Stimulated activated CD8-positive, alpha-beta memory T cell treated with anti-CD3 and anti-CD28 coated beads, Interleukin-4, amount 100 ng/mL, for 1 hour (primary cell): Measurements from ENCODE around the gene NINJ2.

ENCODE experiments used
- DNase-seq, 2 donors: peaks; one replicate each; pipeline ENCODE4 v3.0.0-alpha.2; 2020; ENCODE audit warnings: low read depth in 2 of 2, low spot score in 1 of 2

The NINJ2 gene

DNA sequence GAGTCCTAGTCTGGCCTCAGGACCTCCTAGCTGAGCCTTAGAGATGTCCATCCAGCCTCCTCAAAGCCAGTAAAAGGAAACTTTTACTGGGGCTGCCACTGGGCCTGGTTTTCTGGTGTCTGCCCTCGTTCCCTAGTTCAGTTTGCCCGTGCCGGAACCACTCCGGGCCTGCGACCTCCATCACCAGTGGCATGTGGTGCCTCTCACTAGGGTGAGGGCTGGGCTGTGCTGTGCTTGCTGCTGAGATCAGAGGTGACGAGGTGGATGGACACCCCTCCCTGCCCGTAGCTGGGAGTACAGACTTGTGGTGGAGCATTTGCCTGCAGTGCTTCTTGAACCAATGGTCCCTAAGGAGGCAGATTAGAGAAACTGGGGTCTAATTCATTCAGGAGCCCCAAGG is 127.8 kb downstream of the NINJ2 start:
- no peak for DNase-seq

DNA sequence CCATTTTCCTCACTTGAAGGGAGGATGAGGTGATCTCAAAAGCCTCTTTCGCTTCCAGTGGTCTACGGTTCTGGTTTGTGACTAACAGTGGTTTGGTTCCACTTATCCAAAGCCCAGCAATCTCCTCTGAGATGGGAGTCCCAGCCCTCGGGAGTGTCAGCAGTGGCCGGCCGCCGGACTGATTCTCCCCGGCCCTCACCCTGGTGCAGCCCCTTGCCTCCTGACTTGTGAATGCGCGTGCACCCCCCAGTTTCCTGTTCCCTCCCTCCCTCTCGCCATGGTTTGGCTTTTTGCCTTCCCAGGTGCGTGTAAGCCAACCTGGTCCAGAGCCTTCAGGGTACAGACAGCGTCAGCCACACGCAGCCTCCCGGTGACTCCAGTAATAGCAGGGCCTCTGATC is 129.0 kb downstream of the NINJ2 start:
- DNase-seq, result no peak

DNA sequence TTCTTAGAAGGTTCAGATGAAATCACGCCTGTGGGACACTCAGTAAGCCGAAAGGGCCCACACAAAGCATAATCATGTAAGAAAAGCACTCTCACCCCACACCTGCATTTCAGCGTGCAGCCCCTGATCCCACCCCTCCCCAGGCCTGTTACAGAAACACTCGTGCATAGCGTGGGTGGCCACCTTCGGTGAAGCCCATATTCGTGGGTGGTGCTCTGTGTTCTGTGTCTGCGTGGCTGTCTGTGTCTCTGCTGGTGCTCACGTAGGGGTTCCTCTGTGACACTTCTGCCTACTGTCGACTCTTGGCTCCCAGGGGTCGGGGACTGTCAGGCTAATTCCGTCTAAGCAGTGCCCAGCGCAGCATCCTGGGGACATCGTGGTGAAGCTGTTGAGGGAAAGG is 129.5 kb downstream of the NINJ2 start:
- no peak for DNase-seq

DNA sequence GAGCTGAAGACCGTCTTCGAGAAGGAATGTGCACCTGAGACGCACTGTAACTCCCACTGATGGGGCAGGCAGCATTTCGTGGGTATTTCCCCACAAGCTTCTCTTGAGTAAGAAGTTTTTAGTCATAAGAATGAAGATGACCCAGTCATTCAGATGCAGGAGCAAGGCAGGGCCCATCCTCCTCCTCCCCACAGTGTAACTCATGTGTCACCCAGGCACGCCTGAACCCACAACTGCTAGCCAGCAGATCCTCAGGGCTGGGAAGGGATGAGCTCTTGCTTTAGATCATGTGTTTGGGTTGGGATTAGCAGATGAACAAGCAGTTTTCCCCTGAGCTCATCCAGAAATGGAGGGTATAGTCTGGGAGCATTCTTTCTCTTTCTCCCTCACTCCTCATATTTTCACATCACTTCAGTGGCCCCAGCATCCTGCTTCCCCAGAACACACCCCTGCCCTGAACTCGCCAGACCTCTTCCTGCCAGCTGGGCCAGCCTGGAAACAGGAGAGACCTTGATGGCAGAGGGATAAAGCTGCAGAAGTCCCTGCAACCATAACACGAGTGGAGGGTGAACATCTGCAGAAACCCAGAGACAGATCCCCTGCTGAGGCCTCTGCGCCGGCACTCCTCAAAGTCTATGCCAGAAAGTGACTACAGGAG is 130.2 kb downstream of the NINJ2 start:
- no peak for DNase-seq

DNA sequence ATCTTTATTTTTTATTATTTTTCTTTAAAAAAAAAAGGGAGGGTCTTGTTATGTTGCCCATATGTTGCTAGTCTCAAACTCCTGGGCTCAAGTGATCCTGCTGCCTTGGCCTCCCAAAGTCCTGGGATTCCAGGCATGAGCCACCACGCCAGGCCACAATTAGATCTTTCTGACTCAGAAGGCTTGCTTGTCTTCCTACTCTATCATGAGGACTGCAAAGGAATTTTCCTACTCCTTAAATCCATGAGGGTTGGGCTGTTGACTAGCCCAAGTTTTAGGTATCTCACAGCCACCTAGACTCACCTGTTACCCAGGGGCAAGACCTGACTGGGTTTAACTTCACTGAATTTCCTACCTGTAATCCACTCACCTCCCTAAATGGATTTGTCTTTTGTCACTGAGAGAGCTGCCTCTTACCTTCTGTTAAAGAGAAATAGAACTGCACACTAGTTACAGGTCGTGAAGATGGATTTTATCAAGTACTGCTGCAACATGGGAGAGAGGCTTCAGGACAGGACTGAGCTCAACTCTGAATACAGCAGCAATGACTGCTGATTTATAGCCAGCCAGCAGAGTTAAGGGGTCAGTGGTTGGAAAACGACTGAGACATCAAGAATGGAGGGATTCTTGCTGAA is 131.2 kb downstream of the NINJ2 start:
- DNase-seq, result no peak

DNA sequence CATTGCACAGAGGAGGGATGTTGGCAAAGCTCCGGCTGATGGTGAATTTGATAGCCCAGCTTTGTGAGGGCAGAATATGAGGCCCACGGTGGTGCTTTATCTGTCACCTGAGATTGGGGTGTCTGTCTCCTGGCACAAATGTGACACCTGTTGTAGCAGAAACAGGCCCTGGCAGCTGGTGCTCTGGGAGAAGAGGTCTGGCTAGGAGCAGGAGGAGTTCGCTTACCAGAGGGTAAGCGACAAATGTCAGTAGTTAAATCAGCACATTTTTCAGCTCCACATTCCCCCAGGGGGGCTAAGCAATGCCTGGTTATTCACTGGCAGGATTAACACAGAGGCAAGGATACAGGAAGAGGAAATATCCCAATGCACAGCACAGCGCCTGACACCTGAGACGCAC is 132.4 kb downstream of the NINJ2 start:
- no peak for DNase-seq

DNA sequence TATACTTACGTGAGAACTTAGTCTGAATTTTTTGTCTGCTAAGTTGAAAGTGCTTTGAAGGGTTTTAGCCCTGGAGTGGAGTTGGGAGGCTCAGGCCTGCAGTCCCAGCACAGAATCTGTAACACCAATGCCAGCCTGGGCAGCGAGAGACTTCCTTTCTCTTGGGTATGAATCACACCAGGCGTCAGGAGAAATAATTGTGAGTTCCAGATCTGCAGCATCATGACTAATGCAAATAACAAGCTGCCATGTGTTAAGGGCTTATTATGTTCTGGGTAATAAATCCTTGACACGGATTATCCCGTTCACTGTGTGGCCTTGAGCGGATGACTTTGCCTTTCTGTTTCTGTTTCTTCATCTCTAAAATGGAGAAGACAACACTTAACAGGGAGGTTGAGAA is 132.9 kb downstream of the NINJ2 start:
- no peak for DNase-seq

DNA sequence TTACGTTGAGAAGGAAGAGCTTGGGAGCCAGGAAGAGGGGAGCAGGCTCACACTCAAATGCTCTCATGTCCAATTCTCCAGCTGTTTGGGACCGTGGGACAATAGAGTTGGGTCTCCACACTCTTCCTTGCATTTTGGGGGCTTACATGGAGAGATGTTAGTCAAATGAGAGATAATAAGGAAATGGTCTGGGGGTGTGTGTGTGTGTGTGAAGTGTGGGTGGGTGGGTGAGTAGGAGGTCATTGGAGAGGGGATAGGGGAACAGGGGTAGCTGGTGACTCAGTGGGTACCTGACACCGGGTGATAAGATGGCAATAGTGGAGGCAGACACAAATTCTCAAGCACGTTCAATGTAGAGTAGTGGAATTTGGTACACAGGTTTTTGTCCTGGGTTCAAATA is 135.5 kb downstream of the NINJ2 start:
- DNase-seq, result no peak

DNA sequence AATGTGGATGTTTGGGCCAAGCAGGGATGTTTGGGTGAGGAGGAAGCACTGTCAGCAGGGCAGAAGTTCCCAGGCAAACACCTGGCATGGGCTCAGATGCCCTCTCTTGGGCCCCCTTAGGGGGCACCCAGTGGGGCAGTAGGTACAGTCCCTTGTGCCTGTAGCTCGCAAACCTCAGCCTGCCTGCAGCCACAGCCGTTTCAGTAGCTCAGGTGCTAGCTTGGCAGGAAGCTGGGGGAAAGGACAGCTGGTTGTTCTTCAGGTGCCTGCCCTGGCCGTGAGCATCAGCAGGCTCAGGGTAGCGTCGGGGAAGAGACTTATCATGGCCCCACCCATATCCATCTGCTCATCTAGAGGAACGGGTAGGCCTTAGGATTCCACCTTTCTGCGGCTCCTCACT is 136.0 kb downstream of the NINJ2 start:
- no peak for DNase-seq

DNA sequence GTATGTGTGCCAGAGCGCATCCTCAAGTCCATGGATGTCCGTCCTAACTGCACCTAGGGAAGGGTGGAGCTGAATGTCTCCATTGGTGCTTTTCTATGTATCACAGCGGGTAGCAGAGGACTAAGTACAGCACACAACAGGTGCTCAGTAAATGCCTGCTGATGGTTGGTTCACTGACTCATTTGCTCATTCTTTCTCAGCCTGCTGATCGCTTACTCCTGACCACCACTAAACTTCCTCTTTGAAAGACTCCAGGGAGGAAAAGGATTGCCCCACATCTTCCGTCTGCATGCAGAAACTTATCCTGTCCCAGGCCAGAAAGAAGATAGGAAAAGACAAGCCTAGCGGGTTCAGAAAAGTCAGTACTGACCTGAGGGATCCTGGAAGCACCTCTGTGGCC is 137.2 kb downstream of the NINJ2 start:
- no peak for DNase-seq

DNA sequence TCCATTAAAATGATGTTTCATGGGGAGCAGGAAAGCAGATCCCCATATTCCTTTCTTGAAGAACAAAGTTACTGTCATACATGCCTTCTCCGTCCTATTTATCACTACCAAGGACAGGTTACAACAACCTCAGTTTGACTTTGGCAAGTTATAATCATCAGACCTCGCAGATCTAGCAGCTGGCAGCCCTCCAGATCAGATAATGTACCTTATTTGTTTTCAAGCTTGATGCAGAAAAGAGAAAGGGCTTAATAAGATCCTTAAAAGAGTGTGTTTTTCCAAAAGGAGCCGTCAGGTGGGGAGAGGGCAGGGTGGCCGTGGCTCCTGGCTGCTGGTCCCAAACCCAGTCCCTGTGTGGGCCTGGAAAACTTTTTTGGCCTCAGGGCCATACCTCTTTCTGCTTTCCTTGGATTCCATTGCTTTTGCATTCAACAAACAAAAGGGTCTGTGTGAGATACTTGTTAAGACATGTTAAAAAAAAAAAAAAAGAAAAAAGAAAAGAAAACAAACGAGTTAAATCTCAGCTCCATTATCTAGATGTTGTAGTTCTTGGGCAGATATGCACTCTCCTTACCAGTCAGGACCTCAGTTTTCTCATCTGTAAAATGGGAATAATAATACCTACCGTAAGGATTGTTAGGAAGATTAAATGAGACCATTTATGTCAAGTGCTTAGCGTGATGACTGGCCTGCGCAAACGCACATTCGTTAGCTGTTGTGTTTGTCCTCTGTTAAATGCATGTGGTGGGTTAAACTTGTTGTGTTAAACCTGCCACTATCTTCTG is 138.9 kb downstream of the NINJ2 start:
- DNase-seq, result no peak

DNA sequence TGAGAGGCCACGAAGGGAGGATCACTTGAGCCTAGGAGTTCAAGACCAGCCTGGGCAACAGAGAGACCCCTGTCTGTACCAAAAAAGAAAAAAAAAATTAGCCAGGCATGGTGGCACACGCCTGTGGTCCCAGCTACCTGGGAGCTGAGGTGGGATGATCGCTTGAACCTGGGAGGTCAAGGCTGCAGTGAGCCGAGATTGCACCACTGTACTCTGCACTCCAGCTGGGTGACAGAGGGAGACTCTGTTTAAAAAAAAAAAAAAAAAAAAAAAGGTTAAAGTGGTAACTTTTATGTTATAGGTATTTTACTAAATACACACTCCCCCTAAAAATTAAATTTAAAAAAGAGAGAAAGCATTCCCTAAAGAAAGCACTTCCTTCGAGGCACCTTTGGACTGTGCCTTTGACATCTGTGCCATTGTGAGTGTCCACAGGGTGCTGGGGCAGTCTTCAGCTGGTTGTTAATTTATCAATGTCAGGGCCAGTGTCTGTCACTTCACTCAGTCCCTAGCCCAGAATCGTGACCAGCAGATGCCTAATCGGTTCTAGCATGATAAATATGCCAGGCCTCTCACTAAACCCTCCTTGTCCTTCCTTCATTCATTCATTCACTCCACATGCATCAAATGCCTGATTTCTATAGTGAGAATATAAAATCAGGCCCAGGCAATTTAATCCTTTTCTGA is 140.4 kb downstream of the NINJ2 start:
- DNase-seq, result no peak

DNA sequence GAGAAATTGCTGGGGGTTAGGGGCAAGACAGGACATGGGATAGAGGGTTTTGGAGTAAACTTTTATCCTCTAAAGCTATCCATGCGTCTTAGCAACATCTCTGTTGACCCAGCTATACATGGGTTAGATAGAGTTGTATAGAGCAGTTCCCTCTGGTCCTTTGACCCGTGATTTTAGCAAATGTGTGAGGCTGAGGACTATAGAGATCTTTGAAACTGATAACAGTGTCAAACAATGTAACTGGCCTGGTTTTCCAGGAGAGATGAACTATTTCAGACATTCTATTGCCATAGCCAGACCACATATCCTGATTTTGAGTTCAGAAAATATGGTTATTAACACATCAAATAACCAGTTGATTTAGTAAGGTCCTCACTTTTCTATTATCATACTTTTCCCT is 143.1 kb downstream of the NINJ2 start:
- DNase-seq, result no peak

DNA sequence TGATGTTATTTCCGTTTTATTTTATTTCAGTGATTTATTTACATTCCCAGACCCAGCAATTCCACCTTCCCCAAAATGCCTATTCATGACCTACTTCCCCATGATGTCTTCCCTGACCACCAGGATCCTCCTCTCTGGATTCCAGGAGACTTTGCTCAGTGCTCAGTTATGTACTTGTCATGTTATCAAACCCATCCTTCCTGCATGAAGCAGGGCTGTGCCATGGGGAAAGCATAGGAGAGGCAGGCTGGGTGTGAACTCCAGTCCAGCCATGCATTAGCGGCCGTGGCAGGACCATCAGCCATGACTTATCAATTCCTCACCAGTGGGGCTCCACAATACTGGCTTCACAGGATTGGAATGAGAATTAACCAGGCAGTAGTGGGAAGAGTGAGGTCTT is 145.7 kb downstream of the NINJ2 start:
- DNase-seq, result no peak
